ENCODE results near the gene TSHZ3. TPM values are rescaled to one million over a fixed set of nuclear protein-coding genes. Genes with fewer than 3 reads are reported as not detected.

The TSHZ3 gene
- total RNA-seq, 1 experiment from 2014 or later: not detected

DNA sequence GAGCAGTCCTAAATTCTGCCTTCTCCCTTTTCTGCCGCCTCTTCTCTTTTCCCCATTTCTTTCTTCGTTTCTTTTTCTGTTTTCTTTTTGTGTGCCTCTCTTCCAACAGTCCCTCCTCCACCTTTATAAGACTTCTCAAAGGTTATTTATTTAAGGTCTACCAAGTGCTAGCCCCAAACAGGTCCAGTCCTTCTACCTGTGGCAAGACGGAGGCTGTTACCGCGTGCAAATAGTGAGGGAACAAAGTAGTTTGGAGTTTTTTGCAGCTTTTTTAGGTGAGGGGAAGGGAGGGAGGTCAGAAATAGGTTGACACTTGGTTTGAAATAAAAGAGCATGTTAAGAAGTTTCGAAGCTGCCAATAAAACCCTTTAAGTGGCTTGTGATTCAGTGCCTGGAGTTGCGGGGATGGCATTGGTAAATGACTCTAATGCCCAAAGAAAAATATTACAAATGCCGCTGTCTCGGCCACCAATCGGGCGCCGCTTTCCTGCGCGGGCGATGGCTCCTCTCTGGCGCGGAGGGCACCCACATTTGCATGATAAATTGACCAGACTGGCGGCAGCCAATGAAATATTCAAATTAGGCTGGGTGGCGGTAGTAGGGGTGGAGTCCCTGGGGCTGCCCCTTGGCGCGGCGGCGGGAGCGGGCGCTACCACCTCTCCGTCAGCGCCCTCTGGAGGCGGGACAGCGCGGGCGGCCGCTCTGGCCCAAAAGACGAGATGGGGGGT, 7.5 kb upstream of the TSHZ3 start:
- in situ Hi-C loops (cut with HindIII; ENCODE audit: low sequenced_read_pairs): no loop called here

DNA sequence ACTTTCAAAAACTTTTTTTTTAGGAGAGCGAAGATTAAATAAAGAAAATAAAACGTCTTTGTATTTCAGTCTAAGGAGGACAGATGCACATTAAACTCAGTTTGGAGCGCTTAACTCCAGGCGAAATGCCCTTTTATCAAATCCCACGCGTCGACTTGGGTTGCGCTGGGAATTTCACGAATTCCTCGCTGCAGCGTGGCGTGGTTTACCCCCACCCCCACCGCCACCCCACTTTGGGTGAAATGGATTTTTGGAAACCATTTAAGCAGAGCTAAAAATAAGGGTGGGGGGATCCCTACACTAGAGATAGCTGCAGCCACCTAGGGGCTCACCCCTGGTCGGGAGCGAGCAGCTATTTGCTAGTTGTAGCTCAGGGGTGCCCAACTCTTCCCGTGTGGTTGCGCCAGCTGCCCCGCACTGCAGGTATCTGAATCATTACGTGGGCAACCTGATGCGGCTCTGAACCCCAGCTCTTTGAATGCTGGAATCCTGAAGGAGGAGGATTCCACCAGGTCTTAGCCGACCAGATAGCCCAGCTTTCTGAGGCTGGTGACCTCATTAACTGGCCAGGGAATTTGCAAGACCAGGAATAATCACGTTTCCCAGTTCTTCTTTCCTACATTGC, 6.5 kb upstream of the TSHZ3 start:
- DNase-seq (ENCODE audit: low spot score): no peak
- in situ Hi-C loops (cut with HindIII; ENCODE audit: low sequenced_read_pairs): no loop called here

More for the DNA sequence above, 7.5 kb upstream of the TSHZ3 start:
- DNase-seq (ENCODE audit: low spot score): no peak

DNA sequence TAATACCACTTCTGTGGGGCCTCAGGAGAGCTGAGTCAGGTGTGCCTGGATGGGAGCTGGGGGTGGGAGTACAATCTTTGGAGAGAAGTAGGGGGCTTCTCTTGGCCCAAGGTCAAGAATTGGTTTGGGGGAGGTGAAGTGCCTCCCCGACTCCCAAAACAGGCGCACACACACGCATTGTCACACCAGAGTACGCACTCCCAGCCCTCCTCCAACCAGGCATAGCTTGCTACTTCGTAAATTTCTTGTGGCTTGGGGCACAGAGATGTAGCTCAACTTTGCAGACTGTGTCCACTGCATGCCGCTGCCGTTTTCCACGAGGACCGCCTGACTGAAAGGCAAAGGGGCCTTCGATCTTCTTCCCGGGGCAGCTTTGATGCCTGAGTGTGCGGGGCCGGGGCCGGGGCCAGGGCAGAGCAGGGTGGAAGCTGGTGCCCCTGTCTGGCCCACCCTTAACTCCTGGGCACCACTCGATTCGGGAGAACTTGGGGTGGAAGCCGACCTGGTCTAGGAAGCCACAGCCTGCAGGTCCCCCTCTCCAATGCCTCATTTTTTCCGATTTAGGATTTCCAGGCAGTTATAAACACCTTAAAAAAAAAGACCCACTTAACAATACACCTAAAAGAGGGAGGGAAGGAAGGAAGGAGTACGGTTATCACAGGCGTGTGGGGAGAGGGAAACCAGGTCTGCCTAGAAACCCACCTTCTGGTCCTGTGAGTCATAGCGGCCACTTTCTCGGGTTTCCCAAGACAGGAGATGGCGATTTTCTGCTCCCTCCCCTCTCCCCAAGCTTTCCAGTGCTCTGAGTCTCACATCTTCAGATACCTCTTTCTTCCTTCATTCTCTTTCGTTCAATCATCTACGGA, 5.8 kb upstream of the TSHZ3 start:
- in situ Hi-C loops (cut with HindIII; ENCODE audit: low sequenced_read_pairs): no loop called here
- no peak for DNase-seq (ENCODE audit: low spot score)

DNA sequence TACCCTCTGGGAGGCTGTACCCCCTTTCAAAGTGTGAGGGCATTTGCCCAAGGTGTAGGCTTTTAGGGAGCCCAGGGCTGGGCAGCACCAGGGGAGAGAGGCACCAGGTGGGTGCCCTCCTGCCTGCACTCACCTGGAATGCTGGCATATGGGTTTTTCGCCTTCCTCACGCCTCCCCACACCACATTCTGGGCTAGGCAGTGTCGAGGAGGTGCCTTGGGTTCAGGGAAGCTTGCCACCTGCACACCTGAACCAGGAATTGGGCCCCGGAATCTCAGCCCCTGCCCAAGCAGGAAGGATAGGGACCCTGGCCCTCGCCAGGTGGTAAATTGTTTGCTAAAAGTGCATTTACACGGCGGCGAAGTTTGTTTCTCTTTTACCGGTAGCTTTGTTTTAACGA, 5.1 kb upstream of the TSHZ3 start:
- DNase-seq (ENCODE audit: low spot score): no peak
- in situ Hi-C loops (cut with HindIII; ENCODE audit: low sequenced_read_pairs): no loop called here

DNA sequence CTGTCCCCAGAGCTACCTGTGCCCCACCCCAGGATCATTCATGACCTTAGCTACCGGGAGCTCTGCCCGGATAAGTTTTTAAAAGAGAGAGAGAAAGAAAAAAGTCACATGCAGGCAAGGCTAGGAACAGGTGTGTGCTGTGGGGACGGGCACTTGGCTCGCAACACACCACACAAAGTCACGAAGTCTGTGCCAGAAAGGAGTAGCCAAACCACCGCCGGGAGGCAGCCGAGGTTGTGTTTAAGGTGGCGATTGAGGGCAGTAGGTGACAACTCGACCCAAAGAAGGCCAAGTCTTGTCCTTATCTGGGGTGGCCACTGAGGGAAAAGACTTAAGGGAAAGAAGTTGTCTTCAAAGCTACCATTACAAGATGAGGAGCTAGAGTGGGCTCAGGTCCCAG, 4.6 kb upstream of the TSHZ3 start:
- in situ Hi-C loops (cut with HindIII; ENCODE audit: low sequenced_read_pairs): no loop called here
- no peak for DNase-seq (ENCODE audit: low spot score)

DNA sequence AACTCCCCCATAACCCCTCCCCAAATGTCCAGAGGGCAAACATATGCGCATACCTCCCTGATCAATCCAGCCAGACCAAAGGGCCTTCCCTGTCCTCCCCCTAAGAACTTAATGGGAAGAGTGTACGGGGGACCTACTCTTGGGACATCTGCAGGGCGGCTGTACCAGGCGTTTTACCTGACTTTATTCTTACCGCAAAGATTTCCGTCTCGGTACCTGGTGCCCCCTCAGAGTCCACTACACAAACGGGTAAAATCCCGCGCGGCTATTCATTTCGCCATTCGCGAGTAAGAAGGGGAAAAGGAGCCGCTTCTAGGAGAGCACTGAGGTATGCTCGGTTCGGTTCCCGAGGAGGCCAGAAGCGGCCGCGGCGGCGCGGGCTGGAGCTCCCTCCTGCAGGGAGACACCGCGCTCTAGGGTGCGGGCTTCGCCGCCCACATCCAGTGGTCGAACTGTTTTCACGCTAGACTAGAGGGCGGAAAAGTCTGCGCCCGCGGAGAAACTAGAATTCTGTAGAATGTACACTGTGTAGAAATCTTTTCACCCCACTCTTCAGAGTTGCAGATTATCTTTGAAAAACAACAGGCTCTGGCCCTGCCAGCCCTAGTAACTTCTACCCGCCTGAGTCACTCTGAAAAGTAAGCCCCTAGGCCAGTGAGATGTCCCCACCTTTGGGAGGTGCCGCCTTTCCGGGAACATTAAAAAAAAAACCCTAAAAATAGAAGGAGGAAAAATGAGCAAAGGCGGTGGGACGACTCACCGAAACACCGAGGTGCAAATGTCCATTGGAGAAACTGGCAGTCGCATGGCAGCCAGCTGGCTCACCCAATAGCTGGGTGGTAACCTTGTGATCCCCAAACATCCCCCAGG, 3.8 kb upstream of the TSHZ3 start:
- in situ Hi-C loops (cut with HindIII; ENCODE audit: low sequenced_read_pairs): no loop called here
- DNase-seq (ENCODE audit: low spot score): no peak

DNA sequence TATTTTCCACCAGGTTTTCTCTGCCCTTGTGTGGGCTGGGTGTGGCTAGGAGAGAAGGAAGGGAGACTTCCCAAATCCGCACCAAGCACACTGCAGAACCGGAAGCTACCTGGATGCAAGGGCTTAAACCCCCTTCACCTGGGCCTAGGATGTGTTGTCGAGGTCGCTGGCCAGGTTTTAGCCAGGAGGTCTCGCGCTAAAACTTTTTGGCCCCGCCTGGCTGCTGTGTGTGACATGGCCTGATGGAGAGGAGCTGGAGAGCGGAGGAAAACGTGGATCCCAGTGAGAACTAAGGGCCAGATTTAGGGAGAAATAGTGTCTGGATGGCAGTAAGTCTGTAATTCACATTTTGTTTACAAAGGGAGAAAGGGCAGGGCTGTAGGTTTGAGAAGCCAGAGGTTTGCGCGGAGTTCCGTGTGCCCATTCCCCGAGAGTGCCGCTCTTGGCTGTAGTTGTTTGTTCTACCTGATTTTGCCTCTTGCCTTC, 3.1 kb upstream of the TSHZ3 start:
- DNase-seq (ENCODE audit: low spot score): no peak
- in situ Hi-C loops (cut with HindIII; ENCODE audit: low sequenced_read_pairs): no loop called here

DNA sequence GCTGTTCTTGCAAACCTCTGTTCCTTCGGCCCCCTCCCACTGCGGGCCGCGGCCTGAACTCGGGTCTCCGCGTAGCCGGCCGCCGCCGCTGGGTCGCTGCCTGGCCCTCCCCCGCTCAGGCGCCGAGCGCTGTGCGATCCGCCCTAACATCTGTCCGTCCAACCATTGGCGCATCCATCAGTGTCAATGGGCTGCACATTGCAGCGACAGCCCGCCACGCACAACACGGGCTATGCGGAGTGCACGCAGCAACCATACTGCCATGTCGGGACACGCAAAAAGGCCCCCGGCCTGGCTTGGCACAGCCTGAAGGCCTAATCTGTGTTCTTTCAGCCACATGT, 2.6 kb upstream of the TSHZ3 start:
- DNase-seq (ENCODE audit: low spot score): no peak
- in situ Hi-C loops (cut with HindIII; ENCODE audit: low sequenced_read_pairs): no loop called here

DNA sequence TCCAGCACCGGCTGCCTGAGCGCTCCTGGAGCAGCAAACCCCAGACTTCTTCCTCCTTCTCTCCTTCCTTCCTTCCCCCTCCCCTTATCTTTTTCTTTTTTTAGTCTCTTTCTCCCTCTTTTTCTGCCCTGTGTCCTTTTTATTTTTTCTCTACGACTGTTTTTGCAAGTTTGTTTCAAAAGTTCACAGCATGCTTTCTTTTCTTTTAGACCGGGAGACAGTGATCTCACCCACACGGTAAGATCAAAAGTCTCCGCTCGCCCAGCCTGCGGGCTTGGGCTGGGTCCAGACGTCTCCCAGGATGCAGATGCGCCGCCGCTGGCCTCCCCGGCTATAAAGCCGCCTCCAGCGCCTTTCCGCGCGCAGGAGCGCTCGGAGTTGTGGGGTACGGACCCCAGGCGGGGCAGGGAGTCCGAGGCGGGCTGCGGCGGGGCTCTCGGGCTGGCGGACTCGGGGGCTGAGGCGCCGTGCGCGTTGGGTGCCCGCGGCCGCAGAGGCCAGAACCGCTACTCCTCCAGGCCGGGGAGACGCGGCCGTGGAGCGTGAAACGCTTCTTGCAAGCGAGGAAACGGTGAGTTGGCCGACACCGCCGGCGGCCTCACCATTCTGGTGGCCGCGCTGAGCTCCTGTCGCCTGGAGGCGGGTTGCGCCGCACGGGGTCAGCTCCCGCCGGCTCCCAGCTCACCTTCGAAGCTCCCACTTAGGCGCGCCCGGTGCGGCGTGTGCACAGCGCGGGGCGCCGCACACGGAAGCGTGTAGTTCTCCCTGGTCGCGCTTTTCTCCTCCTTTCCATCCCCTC, 2.0 kb upstream of the TSHZ3 start:
- DNase-seq (ENCODE audit: low spot score): no peak
- in situ Hi-C loops (cut with HindIII; ENCODE audit: low sequenced_read_pairs): no loop called here

DNA sequence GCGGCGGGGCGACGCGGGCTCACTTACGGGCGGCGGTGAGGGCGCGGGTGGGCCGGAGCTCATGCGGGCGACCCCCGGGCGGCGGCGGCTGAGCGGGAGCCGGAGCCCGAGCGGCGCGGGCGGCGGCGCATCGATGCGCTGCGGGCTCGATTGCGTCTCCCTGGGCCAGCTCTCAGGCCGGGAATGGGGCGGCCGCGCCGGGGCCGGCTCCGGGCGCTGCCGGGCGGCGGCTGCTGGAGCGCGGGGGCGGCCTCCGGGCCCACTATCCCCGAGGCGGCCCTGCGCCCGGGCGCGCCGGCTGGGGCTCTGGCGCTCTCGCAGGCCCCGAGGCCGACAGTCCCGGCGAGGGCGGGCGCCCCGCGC, 1.4 kb upstream of the TSHZ3 start:
- peak; percentile 27 for DNase-seq (ENCODE audit: low spot score)
- in situ Hi-C loops (cut with HindIII; ENCODE audit: low sequenced_read_pairs): no loop called here

DNA sequence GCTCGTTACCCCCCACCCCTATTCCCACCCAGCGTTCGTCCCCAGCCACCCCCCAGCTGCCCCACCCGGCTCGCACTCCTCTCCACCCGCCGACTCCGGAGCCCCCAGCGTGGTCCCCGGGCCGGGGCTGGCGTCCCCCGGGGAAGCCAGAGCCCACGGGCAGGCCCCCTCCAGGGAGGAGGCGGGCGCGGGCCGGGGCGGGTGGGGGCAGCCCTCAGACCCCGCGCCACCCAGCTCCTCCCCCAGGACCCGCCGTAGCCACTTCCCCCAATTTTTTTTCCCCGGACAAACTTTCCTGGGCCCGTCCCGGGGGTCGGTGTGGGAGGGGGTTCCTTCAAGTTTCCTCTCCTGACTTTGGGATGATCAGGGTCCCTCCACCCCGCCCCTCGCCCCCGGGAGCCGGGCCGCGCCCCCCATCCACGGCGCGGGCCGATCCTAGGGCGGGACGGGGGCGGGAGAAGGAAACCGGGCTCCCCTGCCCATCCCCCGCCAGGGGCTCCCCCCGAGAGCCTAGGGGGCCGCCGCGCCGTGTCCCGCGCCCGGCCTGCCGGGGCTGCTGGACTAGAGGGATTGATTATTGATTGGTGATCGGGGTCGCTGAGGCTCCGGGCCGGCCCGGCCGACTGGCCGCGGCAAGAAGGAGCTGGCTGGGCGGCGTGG, 927 bp upstream of the TSHZ3 start:
- DNase-seq (ENCODE audit: low spot score): no peak
- in situ Hi-C loops (cut with HindIII; ENCODE audit: low sequenced_read_pairs): no loop called here

DNA sequence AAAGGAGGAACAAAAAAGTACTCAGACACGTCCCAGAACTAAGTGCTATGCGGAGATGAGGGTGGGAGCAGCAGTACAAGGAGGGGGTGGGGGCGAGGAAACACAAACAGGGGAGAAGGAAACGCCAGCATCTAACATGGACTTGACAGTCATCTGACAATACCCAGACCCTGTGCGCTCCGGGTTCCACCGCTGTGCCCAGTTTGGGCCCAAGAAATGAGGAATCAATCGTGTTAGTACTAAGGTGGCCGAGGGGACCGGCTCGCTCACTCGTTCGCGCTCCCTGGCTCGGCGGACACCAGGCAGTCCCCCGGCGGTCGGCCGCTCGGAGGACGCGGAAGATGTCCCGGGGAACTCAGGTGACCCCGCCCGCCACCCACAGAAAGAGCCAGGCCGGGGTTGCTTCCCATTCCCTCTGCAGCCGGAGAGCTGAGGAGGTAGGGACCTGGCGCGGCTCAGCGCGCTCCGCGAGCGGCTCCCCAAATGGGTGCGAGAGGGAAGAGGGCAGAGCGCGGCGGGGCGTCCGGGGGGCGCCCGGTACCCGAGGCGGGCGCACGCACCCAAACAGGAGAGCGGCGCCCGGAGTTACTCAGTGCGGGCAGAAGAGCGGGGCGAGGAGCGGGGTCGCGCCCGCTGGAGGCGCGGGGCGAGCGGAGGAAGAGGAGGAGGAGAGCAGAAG, 616 bp downstream of the TSHZ3 start:
- in situ Hi-C loops (cut with HindIII; ENCODE audit: low sequenced_read_pairs): no loop called here
- DNase-seq (ENCODE audit: low spot score): no peak

DNA sequence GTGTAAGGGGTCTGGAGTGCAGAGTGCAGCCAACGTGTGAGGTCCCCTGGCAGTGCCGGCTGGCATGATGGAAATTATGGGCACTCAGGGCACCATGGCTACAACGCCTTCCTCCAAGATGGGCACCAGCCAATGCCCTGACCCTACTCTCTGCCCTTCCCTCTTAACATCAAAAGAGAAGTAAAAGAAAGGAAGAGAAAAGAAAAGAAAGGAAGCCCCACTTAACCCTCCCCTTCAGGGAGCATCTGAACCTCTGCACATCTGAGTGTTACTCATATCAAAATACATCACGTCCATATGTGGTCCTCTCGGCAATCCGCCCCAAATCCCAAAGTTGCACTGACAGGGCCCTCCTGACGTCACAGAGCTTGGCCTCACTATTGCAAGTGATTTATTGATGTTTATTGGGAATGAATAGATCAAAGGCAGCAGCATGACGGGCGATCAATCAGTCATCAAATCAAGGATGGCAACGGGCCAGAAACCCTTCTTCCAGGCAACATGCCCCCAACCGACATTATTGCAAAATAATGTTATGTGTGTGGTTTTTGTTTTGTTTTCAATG, 1.3 kb downstream of the TSHZ3 start:
- DNase-seq (ENCODE audit: low spot score): no peak
- in situ Hi-C loops (cut with HindIII; ENCODE audit: low sequenced_read_pairs): no loop called here

DNA sequence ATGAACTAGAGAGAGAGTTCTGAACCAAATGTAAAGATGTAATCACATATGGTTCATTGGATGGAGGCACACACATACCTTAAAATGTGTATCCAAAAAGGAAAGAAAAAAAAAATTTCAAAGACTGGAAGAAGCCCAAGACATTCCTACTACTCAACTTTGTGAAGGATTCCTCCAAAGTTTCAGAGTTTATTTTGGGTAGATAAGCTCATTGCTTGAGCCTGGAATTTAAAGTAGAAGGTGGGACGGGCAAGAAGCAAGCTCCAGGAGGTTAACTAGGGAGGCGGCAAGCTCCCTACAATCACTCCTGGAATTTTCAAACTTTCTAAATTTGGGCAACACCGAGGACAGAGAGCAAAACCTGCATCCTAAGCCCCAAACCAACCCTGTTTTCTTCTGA, 1.9 kb downstream of the TSHZ3 start:
- no peak for DNase-seq (ENCODE audit: low spot score)
- in situ Hi-C loops (cut with HindIII; ENCODE audit: low sequenced_read_pairs): no loop called here

DNA sequence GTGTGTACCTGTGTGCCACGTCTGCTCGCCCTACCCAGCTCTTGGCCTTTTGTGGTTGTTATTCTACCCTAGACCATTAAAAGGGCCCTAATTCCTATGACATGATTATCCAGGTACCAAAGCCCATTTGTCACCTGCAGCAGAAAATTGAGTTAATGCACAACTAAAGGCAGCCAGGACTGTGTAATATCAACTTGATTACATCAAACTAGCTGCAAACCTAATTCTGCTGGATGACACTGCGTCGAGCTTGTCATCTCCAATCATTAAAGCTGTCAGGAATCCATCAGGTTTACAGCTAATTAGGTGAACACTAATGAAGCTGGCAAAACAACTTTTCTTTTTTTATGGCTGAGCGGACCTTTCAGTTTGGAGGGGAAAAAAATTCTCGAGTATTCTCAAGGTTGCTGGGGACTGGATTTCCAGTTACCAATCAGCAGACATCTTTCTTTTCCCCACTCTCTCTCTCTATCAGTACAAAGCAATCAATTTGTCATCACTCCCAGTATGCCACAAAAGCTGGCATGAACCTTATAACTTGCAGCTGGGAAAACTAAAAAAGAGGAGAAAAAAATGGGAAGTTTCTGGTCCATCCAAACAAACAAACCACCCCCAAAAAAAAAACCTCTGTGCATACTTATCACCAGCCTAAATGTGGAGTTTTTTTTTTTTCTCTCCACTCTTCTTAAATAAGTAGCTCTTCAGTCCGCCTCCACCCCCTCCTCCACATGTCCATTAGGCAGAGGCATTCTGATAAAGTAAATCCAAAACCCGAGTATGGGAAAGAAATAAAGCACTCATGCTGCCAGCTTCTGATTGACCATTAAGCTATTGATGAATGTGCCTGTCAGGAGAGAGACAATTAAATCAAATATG, 2.8 kb downstream of the TSHZ3 start:
- in situ Hi-C loops (cut with HindIII; ENCODE audit: low sequenced_read_pairs): no loop called here
- no peak for DNase-seq (ENCODE audit: low spot score)

DNA sequence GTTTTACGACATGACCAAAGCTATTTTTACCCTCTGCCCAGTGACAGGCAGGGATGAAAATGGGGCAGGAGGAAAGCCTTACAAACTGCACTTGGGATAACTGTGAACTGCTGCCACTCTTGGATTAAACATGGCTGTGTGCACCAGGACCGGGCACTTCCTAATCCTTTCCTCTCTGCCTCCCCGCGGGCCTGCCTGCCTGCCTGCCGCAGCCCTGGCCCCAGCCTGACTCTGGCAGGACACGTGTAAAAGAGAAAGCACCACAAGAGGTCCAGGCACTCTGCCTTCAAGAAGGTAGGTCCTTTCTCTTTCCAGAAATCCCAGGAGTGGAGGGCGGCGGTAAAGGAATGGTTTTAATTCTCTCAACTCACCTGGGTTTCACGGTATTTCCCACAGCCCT, 4.8 kb downstream of the TSHZ3 start:
- in situ Hi-C loops (cut with HindIII; ENCODE audit: low sequenced_read_pairs): no loop called here
- no peak for DNase-seq (ENCODE audit: low spot score)
